NCI-H128 (cell line): ENCODE measurements around the gene PCDH9.
"Not testable (repeated sequence)": the region's sequence is repeated elsewhere in the genome, so short reads cannot be mapped to it uniquely, and the experiment has no call there.

Source experiments
- DNase-seq: peaks from one replicate; lab custom pipeline; 2025; ENCODE audit not compliant: unreplicated experiment; lab: John Stamatoyannopoulos, UW

The PCDH9 gene

DNA sequence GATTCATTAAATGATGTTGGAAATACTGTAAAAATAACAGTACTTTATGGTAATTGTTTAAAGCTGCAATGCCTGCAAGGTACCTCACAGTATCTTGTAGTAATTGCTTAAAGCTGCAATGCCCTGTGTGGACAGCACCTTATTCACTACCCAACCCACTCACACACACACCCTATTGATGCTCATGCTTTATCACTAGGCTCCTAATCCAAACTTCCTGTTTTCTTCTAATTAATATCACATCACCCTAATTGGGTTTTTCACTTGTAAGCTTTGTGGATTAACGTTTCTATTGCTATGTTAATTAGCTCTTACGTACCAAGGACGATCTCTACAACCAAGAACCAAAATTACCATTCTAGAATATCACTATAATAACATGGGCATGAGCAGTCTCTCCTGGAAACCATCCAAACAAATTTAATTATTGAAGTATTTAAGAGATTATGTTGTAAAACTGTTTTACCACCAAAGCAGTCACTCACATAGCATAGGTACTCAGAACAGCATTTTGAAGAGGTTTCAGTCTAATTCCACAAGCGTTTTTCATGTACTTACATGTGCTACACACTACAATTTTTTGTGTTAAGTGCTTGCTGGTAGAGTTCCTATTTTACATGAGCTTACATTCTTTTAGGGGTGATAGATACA lies 303.8 kb downstream of the PCDH9 start:
- no peak for DNase-seq

DNA sequence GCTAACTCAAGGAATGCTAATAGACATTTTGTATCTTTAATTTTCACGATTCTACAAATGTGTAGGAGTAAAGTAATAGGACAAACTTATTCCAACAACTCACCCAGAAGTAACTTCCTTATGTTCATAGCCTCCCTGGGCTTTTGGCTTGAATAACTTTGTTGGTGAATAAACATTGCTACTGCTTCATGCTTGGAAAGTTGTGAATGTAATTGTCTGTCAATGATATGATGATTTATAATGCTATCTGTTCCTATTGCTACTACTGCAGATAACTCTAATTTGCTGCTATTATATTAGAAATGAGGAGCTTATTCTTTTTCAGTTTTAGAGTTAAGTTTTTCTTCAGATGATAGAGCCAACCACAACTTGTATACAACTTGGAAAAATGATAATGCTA lies 307.7 kb downstream of the PCDH9 start:
- no peak for DNase-seq

DNA sequence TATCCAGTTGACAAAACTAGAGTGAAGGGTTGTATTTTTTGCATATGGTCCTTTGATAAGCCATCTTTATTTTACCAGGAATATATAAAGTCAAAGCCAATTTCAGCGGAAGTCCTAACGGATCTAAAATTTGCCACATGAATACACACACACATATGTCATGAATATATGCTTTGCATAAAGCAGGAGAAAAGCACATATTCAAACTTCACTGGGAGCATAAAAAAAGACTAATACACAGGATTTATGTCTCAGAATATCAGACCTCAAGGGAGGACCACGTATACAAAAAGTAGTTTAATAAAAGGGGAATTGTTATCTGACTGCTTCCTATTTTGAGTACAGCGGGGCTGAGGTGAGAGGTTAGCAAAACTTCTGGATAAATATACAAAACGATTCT lies 308.7 kb downstream of the PCDH9 start:
- DNase-seq = no peak

DNA sequence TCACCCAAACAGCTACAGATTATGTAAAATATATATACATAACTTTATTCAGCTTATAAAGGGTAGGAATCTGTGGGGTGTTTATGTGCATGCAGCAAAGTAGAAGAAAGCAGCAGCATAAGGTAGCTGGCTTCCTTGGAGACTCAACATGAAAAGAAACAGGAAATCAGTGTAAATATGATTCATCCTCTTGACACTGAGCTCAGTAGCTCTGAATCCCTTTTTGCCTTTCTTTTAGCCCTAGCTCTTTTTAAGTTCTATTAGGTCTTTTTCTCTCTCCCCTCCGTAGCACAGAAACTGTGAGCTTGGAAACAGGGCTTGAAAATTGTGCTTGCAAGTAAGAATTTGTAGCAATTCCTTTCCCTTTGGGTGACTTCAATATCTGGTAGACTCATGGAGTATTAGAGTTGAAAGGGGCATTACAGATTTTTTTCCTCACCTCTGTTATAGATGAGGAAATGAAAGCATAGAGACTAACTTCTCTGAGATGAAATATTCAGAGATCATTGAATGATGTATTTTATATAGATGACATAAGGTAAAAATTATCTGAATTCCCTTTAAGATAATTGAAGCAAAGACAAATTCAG lies 314.4 kb downstream of the PCDH9 start:
- no peak for DNase-seq

DNA sequence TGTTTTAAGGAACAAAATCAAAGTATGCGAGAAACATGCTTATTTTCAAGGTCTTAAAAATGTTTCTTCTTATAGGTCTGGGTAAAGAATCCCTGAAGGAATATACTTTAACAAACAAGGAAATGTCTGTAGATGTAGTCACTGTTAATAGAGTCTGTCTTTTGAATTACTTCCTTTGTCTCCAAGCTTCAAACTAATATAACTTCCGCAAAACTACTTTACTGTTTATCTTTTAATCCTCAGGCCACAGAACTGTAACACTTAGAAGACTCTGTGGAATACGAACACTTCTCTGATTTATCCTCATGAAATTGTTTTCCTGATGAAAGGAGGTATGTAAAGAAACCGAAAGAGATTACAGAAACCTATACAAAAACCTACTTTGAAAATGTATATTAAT lies 316.0 kb downstream of the PCDH9 start:
- DNase-seq = no peak

DNA sequence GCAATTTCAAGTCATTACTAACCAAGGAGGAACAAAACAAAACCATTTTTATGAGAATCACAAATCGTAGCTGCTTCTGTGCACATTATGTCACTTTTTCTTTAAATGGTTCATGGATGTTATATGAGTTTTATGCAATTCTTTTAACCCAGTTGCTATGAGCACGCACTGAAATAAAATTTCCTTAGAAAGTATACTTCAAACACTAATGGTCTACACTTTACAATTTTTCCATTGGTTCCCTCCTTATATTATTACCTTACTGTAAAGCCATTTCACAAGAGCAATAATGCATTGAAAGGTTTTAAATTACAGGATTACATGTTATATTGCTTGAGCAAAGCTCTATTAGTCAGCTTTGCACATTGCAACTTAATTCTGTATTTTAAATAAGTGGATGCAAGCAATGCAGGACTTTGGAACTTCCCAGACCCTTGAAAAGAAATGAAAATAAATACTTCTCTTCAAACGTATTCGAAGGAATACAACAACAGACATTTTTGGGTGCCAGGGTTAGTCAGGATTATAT lies 318.7 kb downstream of the PCDH9 start:
- no peak for DNase-seq

DNA sequence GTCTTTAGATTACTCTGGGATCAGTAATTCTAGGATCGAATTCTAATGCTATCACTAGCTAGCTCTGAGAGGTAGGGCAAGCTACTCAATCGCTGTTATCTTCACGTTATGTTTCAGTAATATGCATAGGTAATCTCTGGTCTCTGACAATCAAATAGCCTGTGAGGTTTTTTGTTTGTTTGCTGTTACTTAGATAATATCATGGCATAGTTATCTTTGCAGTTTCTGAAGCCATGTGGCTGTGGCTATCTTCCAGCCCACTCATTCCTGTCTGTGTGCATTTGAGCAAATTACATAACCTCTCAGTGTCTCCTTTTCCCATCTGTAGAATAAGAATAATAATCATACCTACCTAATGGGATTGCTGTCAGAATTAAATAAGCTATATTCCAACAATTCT lies 330.2 kb downstream of the PCDH9 start:
- no peak for DNase-seq

DNA sequence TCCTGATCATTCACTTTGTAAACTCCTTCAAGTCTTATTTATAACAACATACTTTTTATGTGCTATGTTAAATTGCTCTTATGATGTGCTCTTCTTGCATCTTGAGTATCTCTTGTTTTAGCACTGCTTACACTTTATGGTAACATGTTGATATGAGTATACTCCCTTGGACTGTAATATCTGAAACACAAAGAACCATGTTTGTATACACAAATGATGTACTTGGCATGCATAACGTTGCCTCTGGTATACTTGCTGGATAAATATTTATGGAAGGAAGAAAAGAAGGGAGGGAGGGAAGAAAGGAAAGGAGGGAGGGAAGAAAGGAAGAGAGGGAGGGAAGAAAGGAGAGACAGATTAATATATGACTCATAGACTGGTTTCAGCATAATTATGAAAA lies 333.2 kb downstream of the PCDH9 start:
- no peak for DNase-seq

DNA sequence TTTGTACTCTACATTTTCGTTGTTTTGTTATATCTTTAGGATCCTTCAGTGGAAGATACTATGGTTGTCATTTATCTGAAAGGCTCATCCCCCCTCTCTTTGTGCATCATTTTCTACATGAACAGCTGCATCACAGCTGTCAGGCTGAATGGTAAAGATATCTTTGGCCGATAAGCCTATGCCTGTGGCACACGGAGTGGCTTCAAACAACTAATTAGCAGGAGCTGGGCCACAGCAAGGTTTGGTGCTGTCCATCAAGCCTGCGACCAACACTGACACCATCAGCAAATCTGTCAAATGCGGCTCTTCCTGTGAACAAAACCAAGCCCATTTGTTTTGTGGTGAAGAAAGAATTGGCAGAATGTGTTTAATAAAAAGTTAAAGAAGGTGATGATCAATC lies 334.4 kb downstream of the PCDH9 start:
- no peak for DNase-seq

DNA sequence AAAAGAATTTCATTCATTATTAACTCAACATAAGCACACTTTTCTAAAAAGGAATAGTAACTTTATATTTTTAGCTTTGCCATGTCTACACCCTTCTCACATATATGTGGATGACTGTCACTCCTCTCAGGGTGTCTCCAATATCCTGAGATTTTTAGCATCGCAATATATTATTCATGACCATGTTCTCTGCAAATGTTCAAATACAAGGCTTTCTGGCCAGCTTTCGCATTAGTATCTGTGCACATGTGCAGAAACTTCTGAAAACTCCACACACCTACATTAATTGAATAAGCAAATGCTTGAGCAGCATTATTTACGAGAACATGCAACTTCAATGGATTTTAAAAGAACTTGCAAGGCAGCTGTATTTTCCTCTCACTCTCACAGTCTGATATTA lies 334.8 kb downstream of the PCDH9 start:
- no peak for DNase-seq

DNA sequence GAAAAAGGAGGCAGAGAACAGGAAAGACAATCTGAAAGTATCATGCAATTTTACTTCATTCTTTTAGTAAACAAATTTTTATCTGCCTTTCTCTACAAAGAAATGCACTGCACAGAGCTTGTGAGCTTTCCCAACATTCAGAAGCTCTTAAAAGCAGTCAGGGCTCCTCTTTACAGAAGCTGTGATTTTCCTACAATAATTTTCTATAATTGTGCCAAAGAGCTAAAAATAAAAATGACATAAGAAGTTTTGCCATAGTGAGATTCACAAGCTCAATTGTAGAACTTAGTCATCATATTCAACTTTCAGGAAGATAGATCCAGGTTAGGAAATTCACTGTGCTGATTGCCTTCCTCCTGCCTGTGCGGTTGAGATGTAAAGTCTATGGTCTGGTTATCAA lies 341.4 kb downstream of the PCDH9 start:
- no peak for DNase-seq

DNA sequence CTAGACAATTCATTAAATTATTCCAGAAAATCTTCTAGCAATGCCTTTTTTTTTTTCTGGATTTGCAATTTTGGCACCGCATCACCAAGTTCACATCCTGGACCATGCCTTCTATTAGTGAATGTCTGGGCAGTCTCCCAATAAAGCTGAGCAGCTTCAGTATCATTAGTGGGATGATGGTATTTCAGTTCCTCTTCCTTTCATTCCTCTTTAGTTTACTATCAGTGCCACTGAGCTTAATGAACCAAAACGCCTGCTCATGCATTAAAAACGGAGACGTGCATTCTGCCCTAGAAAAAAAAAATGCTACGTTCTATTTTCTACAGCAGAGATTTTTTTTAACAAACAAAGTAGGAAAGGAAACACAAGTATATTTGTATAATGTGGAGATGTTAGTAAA lies 343.0 kb downstream of the PCDH9 start:
- no peak for DNase-seq

DNA sequence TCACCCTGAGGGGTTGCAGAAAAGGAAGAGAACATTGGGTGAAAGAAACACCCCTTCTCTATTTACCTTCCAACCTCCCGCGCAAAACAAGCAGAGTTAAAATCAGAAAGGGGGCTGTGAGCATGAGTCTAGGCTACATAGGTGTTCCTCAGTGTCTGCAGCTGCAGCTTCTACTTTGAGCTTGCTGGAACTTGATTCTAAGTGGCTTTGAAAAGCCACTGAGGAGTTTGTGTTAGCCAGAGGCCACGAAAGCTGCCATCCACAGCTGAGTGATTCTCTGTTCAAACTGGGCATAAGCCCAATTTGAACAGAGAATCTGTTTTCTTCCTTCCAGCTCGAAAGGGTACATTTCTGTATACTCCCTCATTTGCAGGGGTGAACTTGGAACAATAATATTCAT lies 343.9 kb downstream of the PCDH9 start:
- DNase-seq = no peak

DNA sequence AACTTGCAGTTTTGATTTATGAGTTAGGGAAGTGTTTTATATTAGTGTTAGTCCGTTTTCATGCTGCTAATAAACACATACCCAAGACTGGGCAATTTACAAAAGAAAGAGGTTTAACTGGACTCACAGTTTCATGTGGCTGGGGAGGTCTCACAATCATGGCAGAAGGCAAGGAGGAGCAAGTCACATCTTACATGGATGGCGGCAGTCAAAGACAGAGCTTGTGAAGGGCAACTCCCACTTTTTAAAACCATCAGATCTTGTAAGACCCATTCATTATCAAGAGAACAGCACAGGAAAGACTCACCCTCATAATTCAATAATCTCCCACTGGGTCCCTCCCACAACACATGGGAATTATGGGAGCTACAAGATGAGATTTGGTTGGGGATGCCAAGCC lies 349.0 kb downstream of the PCDH9 start:
- DNase-seq = not testable (repeated sequence)

DNA sequence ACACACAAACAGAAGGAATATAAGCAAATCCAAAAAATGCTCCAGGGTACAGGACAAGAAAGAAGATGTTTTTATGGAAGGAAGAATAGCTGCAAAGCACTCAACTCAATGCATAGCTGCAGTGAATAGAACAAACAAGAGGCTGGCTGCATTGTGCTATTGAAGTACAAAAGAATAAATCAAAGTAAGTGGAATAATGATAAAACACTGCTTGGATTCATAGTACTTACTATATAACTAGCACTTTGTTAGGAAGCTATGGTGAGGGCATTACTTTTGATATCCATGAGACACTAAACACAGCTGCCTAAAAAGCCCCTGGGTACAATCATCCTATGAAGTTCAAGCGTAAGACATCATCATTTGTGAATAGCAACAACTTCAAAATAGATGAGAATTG lies 350.1 kb downstream of the PCDH9 start:
- no peak for DNase-seq

DNA sequence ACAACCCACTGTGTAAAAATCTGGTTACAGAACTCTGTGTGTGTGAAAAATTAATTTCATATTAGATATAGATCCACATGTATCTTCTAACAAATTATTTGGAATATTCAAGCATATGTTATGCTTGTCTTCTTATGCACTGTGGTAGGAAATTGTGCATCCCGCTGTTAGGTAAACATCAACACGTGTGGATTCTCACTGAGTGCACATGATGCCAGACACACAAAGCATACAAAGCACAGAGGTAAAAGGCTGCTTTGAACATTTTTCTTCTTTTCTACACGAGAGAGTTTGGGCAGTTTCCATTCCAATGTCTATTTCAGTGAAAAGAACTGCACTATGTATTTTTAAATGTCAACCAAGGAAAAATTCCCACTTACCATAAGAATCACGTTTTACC lies 354.9 kb downstream of the PCDH9 start:
- DNase-seq = no peak

DNA sequence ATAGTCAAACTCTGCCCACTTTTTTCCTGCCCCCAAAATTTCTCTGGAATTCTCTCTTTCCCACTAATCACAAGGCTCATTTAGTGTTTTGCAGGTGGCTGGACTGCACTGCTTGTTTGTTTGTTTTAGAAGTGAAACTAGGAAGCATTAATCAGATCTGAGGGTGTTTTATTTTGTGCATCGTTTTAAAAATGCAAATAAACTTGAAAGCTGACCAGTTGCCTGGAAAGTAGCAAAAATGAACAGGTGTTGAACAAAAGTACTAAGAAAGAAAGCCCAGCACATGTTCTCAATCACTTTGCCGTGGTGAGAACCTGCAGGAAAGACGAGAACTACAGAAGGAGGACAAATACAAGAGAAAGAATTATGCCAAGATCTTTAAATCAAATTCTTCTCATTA lies 365.5 kb downstream of the PCDH9 start:
- DNase-seq = no peak

DNA sequence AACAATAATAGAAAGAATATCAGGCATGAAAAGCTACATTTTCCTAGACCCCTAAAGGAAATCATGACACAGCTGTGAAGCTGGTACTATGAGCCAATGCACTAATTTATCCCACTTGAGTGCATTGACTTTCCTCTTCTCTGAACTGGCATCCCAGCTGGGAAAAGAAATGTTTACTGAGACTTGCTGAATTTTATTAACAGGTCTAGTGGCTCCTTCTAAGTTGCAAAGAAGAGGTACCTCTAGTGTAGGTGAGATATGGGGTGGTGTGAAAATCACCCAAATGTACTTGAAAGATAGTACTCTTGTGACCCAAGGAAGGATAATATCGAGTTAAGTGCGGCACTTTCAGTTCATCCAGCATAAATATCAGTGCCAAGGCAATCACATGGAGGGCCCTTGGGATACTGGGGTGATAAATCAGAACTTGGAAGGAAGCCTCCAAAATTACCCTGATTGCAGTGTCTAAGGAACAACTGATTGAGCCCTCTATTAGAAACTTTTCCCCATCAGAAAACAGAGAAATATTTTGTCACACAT lies 369.2 kb downstream of the PCDH9 start:
- DNase-seq = no peak

DNA sequence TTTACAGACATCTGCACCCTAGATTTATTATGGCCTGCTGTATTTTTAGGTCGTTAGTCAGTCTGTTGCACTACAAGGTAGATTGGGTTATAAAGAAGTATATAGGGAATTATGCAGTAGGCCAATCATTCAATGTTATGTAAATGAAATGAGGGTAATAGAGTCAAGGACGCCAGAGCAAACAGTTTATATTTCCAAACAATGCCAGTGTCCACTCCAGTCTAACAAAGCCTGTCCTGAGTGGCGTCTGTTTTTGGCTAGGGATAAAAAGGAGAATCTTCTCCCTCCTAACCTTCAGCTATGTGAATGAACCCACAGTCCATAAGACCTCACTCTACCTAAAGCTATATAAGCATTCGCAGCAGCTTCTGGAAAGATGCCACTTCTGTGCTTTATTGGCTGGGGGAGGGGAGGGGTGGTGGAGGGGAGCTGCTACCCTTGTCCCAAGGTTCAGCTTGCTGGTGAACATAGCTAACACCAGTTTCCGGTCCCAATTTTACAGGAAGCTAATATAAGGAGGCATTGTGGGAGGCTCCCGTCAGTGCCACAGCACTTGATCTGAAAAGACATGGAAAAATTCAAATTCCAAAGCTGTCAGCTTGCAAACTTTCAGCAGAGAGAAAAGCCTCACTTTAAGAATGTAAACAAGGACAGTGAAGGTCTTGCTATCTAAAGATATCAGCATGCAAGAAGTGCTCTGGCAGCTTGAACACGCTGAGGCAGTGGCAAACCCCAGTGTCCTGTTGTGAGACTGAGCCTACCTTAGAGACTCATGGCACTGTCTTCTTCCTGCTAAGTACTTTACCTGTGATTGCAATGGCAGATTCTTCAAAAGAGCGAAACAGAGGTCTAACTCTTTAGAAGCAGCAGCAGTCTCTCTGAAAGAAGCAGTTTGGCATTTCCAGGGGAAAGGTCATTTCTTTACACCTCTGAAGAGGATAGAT lies 369.9 kb downstream of the PCDH9 start:
- no peak for DNase-seq

DNA sequence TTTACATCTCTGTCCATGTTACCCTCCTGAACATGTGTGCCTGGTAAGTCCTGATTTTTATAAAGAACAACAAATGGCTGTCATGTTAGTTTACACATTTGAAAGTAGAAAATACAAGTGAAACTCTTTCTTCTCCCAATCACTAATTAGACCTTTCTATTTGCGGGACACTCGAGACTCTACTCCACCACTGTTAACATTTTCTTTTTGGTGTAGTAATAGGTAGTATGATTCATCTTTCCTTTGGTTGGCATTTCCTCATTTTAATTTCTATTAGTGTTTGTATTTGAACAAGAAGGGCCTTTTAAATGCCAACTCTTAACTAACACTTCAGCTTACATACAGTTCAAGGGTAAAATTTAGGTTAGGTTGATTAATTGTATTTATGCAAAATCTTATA lies 371.1 kb downstream of the PCDH9 start:
- DNase-seq = no peak

DNA sequence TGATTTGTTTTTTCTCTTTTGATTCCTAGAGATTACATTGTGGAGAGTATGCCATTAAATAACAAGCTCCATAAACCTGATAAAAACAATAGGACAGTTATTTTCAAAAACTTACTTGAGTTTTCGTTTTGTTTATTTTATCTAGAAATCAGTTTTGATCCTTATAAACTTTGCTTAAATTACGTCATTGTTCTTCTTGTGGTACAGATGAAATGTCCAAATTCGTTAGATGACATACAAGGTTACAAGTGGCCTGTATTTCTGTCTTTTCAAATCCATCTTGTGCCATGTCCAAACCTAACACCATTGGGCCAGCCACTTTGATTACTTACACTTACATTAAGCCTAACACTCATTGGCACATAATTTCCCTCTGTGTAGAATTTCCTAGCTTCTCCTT lies 372.0 kb downstream of the PCDH9 start:
- DNase-seq = no peak

DNA sequence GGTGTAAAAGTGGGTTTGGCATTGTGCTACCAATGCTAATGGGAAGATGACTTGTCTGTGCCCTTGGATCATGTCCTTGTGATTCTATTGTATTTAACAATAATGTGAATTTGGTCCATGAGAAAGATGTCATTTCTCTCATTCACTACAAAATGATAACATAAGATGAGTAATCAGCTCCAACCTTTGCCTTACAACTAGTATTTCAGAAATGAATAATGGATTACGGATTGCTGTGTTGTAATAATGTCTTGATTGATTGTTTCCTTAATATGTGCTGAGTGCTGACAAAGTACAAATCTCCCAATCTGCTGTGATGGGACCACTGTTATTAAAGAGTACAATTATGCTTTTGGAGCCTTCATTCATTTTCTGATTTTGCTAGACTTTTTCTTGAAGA lies 375.0 kb downstream of the PCDH9 start:
- DNase-seq = no peak
